ENCODE measurements around the gene IRX4. TPM values are rescaled to one million over a fixed set of nuclear protein-coding genes. Genes with fewer than 3 reads are reported as not detected.

IRX4 gene
- total and polyA plus RNA-seq, 10 donors = 0.05 TPM; not detected in 9

DNA sequence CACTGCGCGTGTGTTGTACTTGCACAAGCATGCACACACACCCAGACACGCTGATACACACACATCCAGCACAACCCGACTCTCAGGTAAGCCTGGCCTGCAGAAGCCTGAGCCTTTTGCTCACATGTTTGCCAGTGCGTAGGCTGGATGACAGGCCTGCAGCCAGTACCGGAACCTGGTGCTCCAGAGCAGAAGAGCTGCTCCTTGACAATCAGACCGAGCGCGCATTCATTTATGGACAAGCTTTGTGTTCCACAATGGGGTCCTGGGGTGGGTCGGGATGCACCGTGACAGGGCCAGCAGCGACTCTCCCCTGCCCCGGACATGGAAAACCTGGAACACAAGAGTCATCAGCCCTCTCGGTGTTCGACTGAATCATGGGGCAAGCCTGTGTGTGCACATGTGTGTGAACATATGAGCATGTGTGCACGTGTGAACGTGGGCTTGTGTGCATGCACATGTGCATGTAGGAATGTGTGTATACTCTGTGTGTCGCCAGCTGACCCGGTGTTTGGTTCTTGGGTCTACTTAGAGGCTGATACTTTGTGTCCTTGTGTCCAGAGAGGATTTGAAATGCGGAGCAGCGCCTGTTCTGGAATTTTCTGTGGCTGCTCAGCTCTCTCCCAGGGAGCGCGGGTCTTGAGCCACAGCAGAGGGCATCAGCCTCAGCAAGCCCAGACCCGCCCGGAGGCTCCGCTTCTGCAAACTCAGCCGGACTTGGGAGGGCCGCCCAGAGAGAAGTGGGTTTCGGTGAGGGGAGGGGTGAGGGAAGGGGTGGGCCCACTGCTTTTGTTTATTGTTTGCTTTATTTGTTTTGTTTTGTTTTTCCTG lies 32.2 kb downstream of the IRX4 start:
- H3K36me3 ChIP-seq = no peaks in the 10 kb centered on the region
- intact Hi-C loops (cut with DNase I; ENCODE audit: low total_unique reads) = no loop called here
- H3K4me3 ChIP-seq = no peak overlapping the region
- peaks cover 0 to 13% (median 0%) of the 10 kb centered on the region in 6 donors for H3K4me1 ChIP-seq
- DNase-seq = no peak
- peaks cover 0 to 92% (median 41%) of the 10 kb centered on the region in 7 donors for H3K27me3 ChIP-seq (replicated peaks in 1 of 7)
- peaks cover 0 to 5% (median 0%) of the 10 kb centered on the region in 8 donors for H3K9me3 ChIP-seq
- TF ChIP-seq, protein P1, sequence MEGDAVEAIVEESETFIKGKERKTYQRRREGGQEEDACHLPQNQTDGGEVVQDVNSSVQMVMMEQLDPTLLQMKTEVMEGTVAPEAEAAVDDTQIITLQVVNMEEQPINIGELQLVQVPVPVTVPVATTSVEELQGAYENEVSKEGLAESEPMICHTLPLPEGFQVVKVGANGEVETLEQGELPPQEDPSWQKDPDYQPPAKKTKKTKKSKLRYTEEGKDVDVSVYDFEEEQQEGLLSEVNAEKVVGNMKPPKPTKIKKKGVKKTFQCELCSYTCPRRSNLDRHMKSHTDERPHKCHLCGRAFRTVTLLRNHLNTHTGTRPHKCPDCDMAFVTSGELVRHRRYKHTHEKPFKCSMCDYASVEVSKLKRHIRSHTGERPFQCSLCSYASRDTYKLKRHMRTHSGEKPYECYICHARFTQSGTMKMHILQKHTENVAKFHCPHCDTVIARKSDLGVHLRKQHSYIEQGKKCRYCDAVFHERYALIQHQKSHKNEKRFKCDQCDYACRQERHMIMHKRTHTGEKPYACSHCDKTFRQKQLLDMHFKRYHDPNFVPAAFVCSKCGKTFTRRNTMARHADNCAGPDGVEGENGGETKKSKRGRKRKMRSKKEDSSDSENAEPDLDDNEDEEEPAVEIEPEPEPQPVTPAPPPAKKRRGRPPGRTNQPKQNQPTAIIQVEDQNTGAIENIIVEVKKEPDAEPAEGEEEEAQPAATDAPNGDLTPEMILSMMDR (IDR thresholded peaks at IDR 0.05 in 8 of 11, conservative IDR thresholded peaks at IDR 0.05 in 3 of 11) = no peak
- TF ChIP-seq POLR2A (IDR thresholded peaks at IDR 0.05) = no peak
- no peak for TF ChIP-seq POLR2AphosphoS5 (IDR thresholded peaks at IDR 0.05)
- no peak overlapping the region for H3K27ac ChIP-seq
- WGBS, 5 donors = 51 to 71% (median 57%) methylated on average over 25 to 29 of the region's 29 CpGs

DNA sequence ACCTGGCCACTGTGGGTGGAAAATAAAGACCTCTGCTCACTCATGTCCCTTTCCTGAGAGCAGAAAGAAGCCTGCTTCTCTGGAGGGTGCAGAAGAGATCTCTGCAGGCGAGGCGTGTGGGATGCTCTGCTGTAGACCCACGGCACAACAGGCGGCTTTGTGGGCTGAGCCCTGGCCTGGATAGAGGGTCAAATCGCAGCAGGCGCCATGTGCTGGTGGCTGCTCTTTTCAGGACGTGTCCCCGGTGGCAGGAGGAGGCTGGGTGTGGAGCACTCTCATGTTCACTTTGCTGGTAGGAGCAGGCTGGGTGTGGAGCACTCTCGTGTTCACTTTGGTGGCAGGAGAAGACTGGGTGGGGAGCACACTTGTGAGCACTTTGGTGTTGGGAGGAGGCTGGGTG lies 35.1 kb downstream of the IRX4 start:
- peaks cover 0 to 13% (median 0%) of the 10 kb centered on the region in 6 donors for H3K4me1 ChIP-seq
- DNase-seq = no peak
- no peak for TF ChIP-seq POLR2A (IDR thresholded peaks at IDR 0.05)
- TF ChIP-seq POLR2AphosphoS5 (IDR thresholded peaks at IDR 0.05) = no peak
- H3K9me3 ChIP-seq = peaks cover 0 to 5% (median 0%) of the 10 kb centered on the region in 8 donors
- 77 to 79% (median 78%) methylated on average over 9 of the region's 9 CpGs for WGBS, 5 donors
- H3K27me3 ChIP-seq (replicated peaks in 1 of 7) = peaks cover 0 to 79% (median 31%) of the 10 kb centered on the region in 7 donors
- H3K4me3 ChIP-seq = no peak overlapping the region
- intact Hi-C loops (cut with DNase I; ENCODE audit: low total_unique reads) = no loop called here
- H3K36me3 ChIP-seq = no peaks in the 10 kb centered on the region
- H3K27ac ChIP-seq = no peak overlapping the region

DNA sequence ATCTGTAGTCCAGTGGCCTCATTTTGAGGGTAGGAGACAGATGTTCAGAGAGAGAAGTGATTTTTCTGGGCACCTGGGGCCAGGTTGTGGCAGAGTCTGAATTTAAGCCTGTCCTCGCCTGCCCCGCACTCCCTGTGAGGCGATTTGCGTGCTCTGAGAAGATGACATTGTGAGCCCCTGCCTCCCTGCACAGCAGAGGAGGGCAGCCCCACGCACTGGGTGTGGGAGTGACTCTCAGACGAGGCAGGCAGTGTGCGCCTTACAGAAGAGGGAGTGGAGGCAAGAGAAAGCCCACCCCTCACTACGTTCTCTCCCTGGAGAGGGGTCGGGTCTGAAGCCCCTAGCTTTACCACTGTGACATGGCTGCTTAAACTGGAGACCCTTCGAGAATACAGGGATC lies 35.7 kb downstream of the IRX4 start:
- H3K9me3 ChIP-seq = peaks cover 0 to 5% (median 0%) of the 10 kb centered on the region in 8 donors
- H3K36me3 ChIP-seq = no peaks in the 10 kb centered on the region
- H3K27ac ChIP-seq = no peak overlapping the region
- peaks cover 0 to 77% (median 26%) of the 10 kb centered on the region in 7 donors for H3K27me3 ChIP-seq (replicated peaks in 1 of 7)
- WGBS, 5 donors = 60 to 74% (median 70%) methylated on average over 9 to 10 of the region's 10 CpGs
- TF ChIP-seq, protein P1 (IDR thresholded peaks at IDR 0.05 in 8 of 11, conservative IDR thresholded peaks at IDR 0.05 in 3 of 11) = no peak
- TF ChIP-seq POLR2A (IDR thresholded peaks at IDR 0.05) (no peak), POLR2AphosphoS5 (IDR thresholded peaks at IDR 0.05) (no peak)
- no peak overlapping the region for H3K4me3 ChIP-seq
- peaks cover 0 to 13% (median 0%) of the 10 kb centered on the region in 6 donors for H3K4me1 ChIP-seq
- DNase-seq = no peak
- intact Hi-C loops (cut with DNase I; ENCODE audit: low total_unique reads) = no loop called here

DNA sequence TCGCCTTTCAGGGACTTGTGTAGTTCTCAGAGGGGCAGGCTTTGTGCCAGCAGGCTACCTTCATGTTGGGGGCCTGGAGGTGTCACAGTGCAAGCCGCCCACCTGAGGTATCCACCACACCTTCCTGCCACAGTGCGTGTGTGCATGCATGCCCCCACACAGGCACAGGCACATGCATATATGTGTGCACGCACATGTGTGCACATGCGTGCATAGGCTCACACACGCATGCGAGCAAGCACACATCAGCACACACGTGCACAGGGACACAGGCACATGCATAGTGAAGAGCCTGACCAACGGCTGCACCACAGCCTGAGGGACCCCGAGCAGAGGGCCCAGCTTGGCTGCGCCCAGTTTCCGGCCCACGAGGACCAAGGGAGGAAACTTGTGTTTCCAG lies 36.1 kb downstream of the IRX4 start:
- Histone ChIP-seq H3K9me3 (peaks cover 0 to 5% (median 0%) of the 10 kb centered on the region in 8 donors), H3K4me1 (peaks cover 0 to 13% (median 0%) of the 10 kb centered on the region in 6 donors), H3K36me3 (no peaks in the 10 kb centered on the region), H3K4me3 (no peak overlapping the region), H3K27ac (no peak overlapping the region), H3K27me3 (replicated peaks in 1 of 7) (peaks cover 0 to 75% (median 21%) of the 10 kb centered on the region in 7 donors)
- no peak for DNase-seq
- WGBS, 5 donors = 83 to 87% (median 86%) methylated on average over 11 to 13 of the region's 13 CpGs
- TF ChIP-seq POLR2A (IDR thresholded peaks at IDR 0.05) (no peak), POLR2AphosphoS5 (IDR thresholded peaks at IDR 0.05) (no peak)
- TF ChIP-seq, protein P1 (IDR thresholded peaks at IDR 0.05 in 8 of 11, conservative IDR thresholded peaks at IDR 0.05 in 3 of 11) = no peak
- intact Hi-C loops (cut with DNase I; ENCODE audit: low total_unique reads) = no loop called here

Data from spleen (tissue), 11 donors.